H1 (cell line): Measurements from ENCODE around the gene FUBP3. TPM values are rescaled to one million over a fixed set of nuclear protein-coding genes. Genes with fewer than 3 reads are reported as not detected.

Experiments
- CTCF ChIA-PET: fragments of 300-600 bp; sonication (Branson Sonifier 250); formaldehyde crosslinking; loops from one replicate; lab custom pipeline; 2021; ENCODE audit not compliant: partially characterized antibody; lab: Charles Lee
- POLR2A ChIA-PET: fragments of 300-600 bp; sonication (Branson Sonifier 250); formaldehyde crosslinking; loops from one replicate; lab custom pipeline; 2021; ENCODE audit warnings: inconsistent platforms; ENCODE audit not compliant: partially characterized antibody; lab: Charles Lee
- DNase-seq, 2 experiments: peaks; one replicate each; pipeline versions ENCODE4 v3.0.0 to v3.0.0-alpha.2; 2010 to 2022; ENCODE audit warnings: low spot score in 2 of 2, low read depth in 1 of 2, mixed read lengths in 1 of 2
- FAIRE-seq: peaks from 2 replicates; lab custom pipeline; 2011; peaks lifted over from hg19 to GRCh38; lab: Jason Lieb, UNC
- H2AFZ ChIP-seq: 2 replicates; pipeline ENCODE4 v1.8.1; 2012; ENCODE audit warnings: low read length, inconsistent platforms
- H2AK5ac ChIP-seq: 2 replicates; pipeline ENCODE4 v1.6.1; 2013; ENCODE audit warnings: low read depth, low read length
- H2BK120ac ChIP-seq: replicated peaks from 2 replicates; pipeline ENCODE3; 2013; ENCODE audit warnings: low read depth, low read length, inconsistent platforms
- H2BK12ac ChIP-seq: 2 replicates; pipeline ENCODE4 v1.6.1; 2013; ENCODE audit warnings: low read depth, low read length
- H2BK15ac ChIP-seq: 2 replicates; pipeline ENCODE4 v1.6.1; 2013; ENCODE audit warnings: low read length
- H2BK20ac ChIP-seq: 2 replicates; pipeline ENCODE4 v1.6.1; 2013; ENCODE audit warnings: low read length
- H2BK5ac ChIP-seq: 2 replicates; pipeline ENCODE4 v1.6.1; 2013; ENCODE audit warnings: low read depth, low read length
- H3K14ac ChIP-seq: 2 replicates; pipeline ENCODE4 v1.6.1; 2013; ENCODE audit warnings: inconsistent platforms; ENCODE audit not compliant: insufficient read length
- H3K18ac ChIP-seq: 2 replicates; pipeline ENCODE4 v1.6.1; 2013; ENCODE audit warnings: low read length; ENCODE audit errors: extremely low read depth
- H3K23ac ChIP-seq: 2 replicates; pipeline ENCODE4 v1.6.1; 2013; ENCODE audit warnings: inconsistent platforms; ENCODE audit not compliant: insufficient read length
- H3K23me2 ChIP-seq: 2 replicates; pipeline ENCODE4 v1.6.1; 2013; ENCODE audit warnings: low read depth, low read length
- H3K27ac ChIP-seq: 2 replicates; pipeline ENCODE4 v1.6.1; 2011; ENCODE audit warnings: low read depth, low read length, inconsistent platforms
- H3K27me3 ChIP-seq, 4 experiments: replicated peaks in 1 of 4; 1 replicate in 1 of 4; 2 replicates in 3 of 4; pipeline versions ENCODE4 v1.6.1 to v1.8.1; 2011 to 2013; ENCODE audit warnings: low read length in 3 of 4, mild to moderate bottlenecking in 3 of 4, inconsistent platforms in 2 of 4, mixed read lengths in 2 of 4, moderate library complexity in 1 of 4; ENCODE audit not compliant: control insufficient read depth in 3 of 4, insufficient read depth in 3 of 4; ENCODE audit errors: extremely low read depth in 1 of 4
- H3K36me3 ChIP-seq, 4 experiments: 2 replicates each; pipeline versions ENCODE4 v1.6.1 to v1.8.1; 2011 to 2013; ENCODE audit warnings: mild to moderate bottlenecking in 4 of 4, low read length in 3 of 4, moderate library complexity in 2 of 4, control low read depth in 1 of 4, inconsistent platforms in 1 of 4; ENCODE audit not compliant: insufficient read depth in 4 of 4, control insufficient read depth in 2 of 4
- H3K4ac ChIP-seq: replicated peaks from 2 replicates; pipeline ENCODE3; 2013; ENCODE audit warnings: low read length, low read depth, mixed read lengths, inconsistent platforms; ENCODE audit not compliant: insufficient read length
- H3K4me1 ChIP-seq, 4 experiments: replicated peaks in 1 of 4; 1 replicate in 1 of 4; 2 replicates in 3 of 4; pipeline versions ENCODE4 v1.6.1 to v1.8.1; 2011 to 2013; ENCODE audit warnings: low read length in 3 of 4, inconsistent platforms in 2 of 4, mixed read lengths in 1 of 4; ENCODE audit not compliant: insufficient read depth in 4 of 4, control insufficient read depth in 3 of 4
- H3K4me2 ChIP-seq, 2 experiments: 2 replicates each; pipeline versions ENCODE4 v1.6.1 to v1.8.1; 2011 to 2013; ENCODE audit warnings: low read depth in 2 of 2, low read length in 2 of 2, control low read depth in 1 of 2, inconsistent platforms in 1 of 2, mild to moderate bottlenecking in 1 of 2; ENCODE audit not compliant: insufficient read depth in 1 of 2
- H3K4me3 ChIP-seq, 4 experiments: fragments of 200-600, 300-600 bp in 1 of 4; sonication (generic), shearing (Covaris generic), sonication (Bioruptor Twin) in 1 of 4; 2 replicates each; pipeline versions ENCODE4 v1.5.1 to v1.8.1; 2011 to 2016; ENCODE audit warnings: low read length in 4 of 4, low read depth in 3 of 4, control low read depth in 2 of 4, inconsistent platforms in 2 of 4, mild to moderate bottlenecking in 2 of 4, mixed read lengths in 1 of 4, moderate library complexity in 1 of 4; ENCODE audit not compliant: insufficient read depth in 2 of 4; ENCODE audit errors: extremely low read depth in 1 of 4
- H3K56ac ChIP-seq: replicated peaks from 2 replicates; pipeline ENCODE3; 2013; ENCODE audit warnings: low read depth, mild to moderate bottlenecking, mixed read lengths, low read length, inconsistent platforms; ENCODE audit not compliant: insufficient read length
- H3K79me1 ChIP-seq: 2 replicates; pipeline ENCODE4 v1.6.1; 2013; ENCODE audit warnings: low read depth, low read length, control low read depth
- H3K79me2 ChIP-seq, 2 experiments: 2 replicates each; pipeline versions ENCODE4 v1.6.1 to v1.8.1; 2012 to 2013; ENCODE audit warnings: low read length in 2 of 2, mild to moderate bottlenecking in 2 of 2, inconsistent platforms in 1 of 2; ENCODE audit not compliant: insufficient read depth in 2 of 2, control insufficient read depth in 1 of 2
- H3K9ac ChIP-seq, 4 experiments: replicated peaks in 1 of 4; 1 replicate in 1 of 4; 2 replicates in 3 of 4; pipeline versions ENCODE4 v1.6.1 to v1.8.1; 2011 to 2013; ENCODE audit warnings: low read depth in 3 of 4, low read length in 3 of 4, control low read depth in 2 of 4, mild to moderate bottlenecking in 2 of 4, moderate library complexity in 2 of 4, inconsistent platforms in 1 of 4; ENCODE audit errors: extremely low read depth in 1 of 4
- H3K9me3 ChIP-seq, 2 experiments: 2 replicates each; pipeline versions ENCODE4 v1.6.1 to v1.8.1; 2012 to 2013; ENCODE audit warnings: mild to moderate bottlenecking in 2 of 2, moderate library complexity in 2 of 2, control low read depth in 1 of 2, inconsistent platforms in 1 of 2, low read depth in 1 of 2, low read length in 1 of 2, mixed read lengths in 1 of 2; ENCODE audit not compliant: insufficient read depth in 2 of 2
- H4K20me1 ChIP-seq, 2 experiments: replicated peaks in 1 of 2; 2 replicates each; pipeline versions ENCODE3 to v1.8.1; 2011 to 2013; ENCODE audit warnings: inconsistent platforms in 2 of 2, low read length in 2 of 2, mild to moderate bottlenecking in 1 of 2; ENCODE audit not compliant: insufficient read depth in 2 of 2, control insufficient read depth in 1 of 2
- H4K5ac ChIP-seq: 2 replicates; pipeline ENCODE4 v1.6.1; 2013; ENCODE audit warnings: low read length, low read depth, mixed read lengths, inconsistent platforms; ENCODE audit not compliant: insufficient read length
- H4K8ac ChIP-seq: 2 replicates; pipeline ENCODE4 v1.8.0; 2013; ENCODE audit warnings: mild to moderate bottlenecking, moderate library complexity, low read length, inconsistent platforms; ENCODE audit not compliant: insufficient read depth; ENCODE audit errors: extremely low read depth
- H4K91ac ChIP-seq: replicated peaks from 2 replicates; pipeline ENCODE3; 2013; ENCODE audit warnings: low read length, mixed read lengths, inconsistent platforms; ENCODE audit not compliant: insufficient read length
- CBX5 ChIP-seq: fragments of 300-800, 300-1000 bp; sonication (generic); IDR thresholded peaks from 2 replicates; pipeline ENCODE4 v1.7.1; 2016; ENCODE audit warnings: antibody characterized with exemption, low read length, low read depth
- CREB1 ChIP-seq: IDR thresholded peaks from 2 replicates; pipeline ENCODE4 v1.6.1; 2012; ENCODE audit warnings: inconsistent platforms
- HDAC6 ChIP-seq: IDR thresholded peaks from one replicate; pipeline ENCODE4 v1.7.1; 2012; ENCODE audit warnings: low read depth, mild to moderate bottlenecking, inconsistent platforms, low read length, moderate library complexity
- JUND ChIP-seq: IDR thresholded peaks from 2 replicates; pipeline ENCODE4 v1.6.1; 2011; ENCODE audit warnings: mild to moderate bottlenecking, improper control_type of control experiment, low read length
- NRF1 ChIP-seq: IDR thresholded peaks from 2 replicates; pipeline ENCODE4 v1.6.1; 2011; ENCODE audit warnings: mild to moderate bottlenecking, low read depth, low read length, improper control_type of control experiment
- RFX5 ChIP-seq: IDR thresholded peaks from 2 replicates; pipeline ENCODE4 v1.6.1; 2011; ENCODE audit warnings: low read depth, low read length, improper control_type of control experiment, borderline replicate concordance
- RNF2 ChIP-seq: fragments of 200-900, 300-1000 bp; sonication (generic); IDR thresholded peaks from 2 replicates; pipeline ENCODE4 v1.7.1; 2016; ENCODE audit warnings: borderline replicate concordance, low read depth, mild to moderate bottlenecking, antibody characterized with exemption, low read length; ENCODE audit not compliant: poor library complexity, severe bottlenecking; ENCODE audit errors: missing control alignments
- SAP30 ChIP-seq: fragments of 300-600 bp; sonication (generic); IDR thresholded peaks from 2 replicates; pipeline ENCODE4 v1.7.1; 2012; ENCODE audit warnings: low read length, moderate library complexity, mild to moderate bottlenecking, inconsistent platforms; ENCODE audit not compliant: insufficient read depth, insufficient replicate concordance
- SIRT6 ChIP-seq: IDR thresholded peaks from one replicate; pipeline ENCODE4 v1.7.1; 2012; ENCODE audit warnings: low read length, inconsistent platforms
- SP2 ChIP-seq: IDR thresholded peaks from 2 replicates; pipeline ENCODE4 v1.6.1; 2012; ENCODE audit warnings: mild to moderate bottlenecking, low read length, inconsistent platforms
- TAF7 ChIP-seq: optimal IDR thresholded peaks from 2 replicates; pipeline ENCODE3; 2011; ENCODE audit warnings: low read depth, mild to moderate bottlenecking, inconsistent platforms, low read length, moderate library complexity, borderline replicate concordance
- TCF12 ChIP-seq: IDR thresholded peaks from 2 replicates; pipeline ENCODE4 v1.6.1; 2011; ENCODE audit warnings: low read depth, mild to moderate bottlenecking, low read length
- WGBS, 2 experiments: shearing (Covaris generic) in 1 of 2; methylation state at CpG; one replicate each; pipeline versions ENCODE4 v1.1.6 to v1.1.7; 2013 to 2015; ENCODE audit warnings: low lambda C conversion rate in 2 of 2, mixed read lengths in 2 of 2, inconsistent platforms in 1 of 2, low coverage in 1 of 2, missing lambda C conversion rate in 1 of 2; ENCODE audit not compliant: insufficient replicate concordance in 2 of 2, insufficient coverage in 1 of 2, insufficient read length in 1 of 2; ENCODE audit errors: extremely low coverage in 1 of 2, missing lambda C conversion rate in 1 of 2; 5-methylcytosine and 5-hydroxymethylcytosine counted together
- polyA plus RNA-seq, 7 experiments: library from polyadenylated mRNA; depleted of rRNA in 3 of 7; stranded (reverse) in 5 of 7; unstranded in 2 of 7; fragments of >200 nt in 5 of 7; fragments of 200-250 nt in 2 of 7; gene quantifications; 1 replicate in 5 of 7; 2 replicates in 1 of 7; 4 replicates in 1 of 7; pipeline versions ENCODE4 v1.2.1 to v1.2.3, GENCODE V29; 2011 to 2013; ENCODE audit warnings: missing spikeins in 2 of 7, mixed read lengths in 2 of 7
- total RNA-seq: library from RNA; stranded (reverse); fragmentation: NEBNext Ultra II Directional; extraction: Animal tissue kit (Norgen Biotek cat#: 25700); gene quantifications from 2 replicates; pipeline ENCODE4 v1.2.1, GENCODE V29; 2021
- TF ChIP-seq, protein P1 (sequence below): IDR thresholded peaks from 2 replicates; pipeline ENCODE4 v1.6.1; 2011; ENCODE audit warnings: low read depth, mild to moderate bottlenecking, low read length; ENCODE audit not compliant: insufficient read depth

FUBP3 gene
- total and polyA plus RNA-seq, 2 of the 8 experiments (the other 6 are each of a cell fraction or from before 2014, with no cell fraction given): 23.7 to 76.4 TPM

DNA sequence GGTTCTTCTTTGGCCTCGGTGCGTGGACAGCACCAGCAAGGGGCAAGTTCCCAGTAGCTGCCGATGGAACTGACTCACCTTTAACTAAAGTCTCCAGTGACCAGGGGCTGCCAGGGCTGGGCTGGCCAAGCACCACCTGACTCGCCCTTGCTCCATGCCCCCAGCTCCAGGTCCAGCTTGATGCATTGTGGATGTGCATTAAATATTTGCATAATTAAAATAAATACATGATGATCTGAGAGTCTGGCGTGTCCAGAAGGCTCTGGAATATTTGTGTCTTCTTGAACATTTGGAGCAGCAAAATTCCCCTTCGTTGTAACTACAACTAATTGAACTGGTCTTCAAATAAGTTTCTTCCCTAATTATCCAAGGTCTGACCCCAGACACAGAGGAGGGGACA lies 75.5 kb downstream of the FUBP3 start:
- Histone ChIP-seq H3K4me2 (no peak overlapping the region), H4K91ac (no peak overlapping the region), H2AK5ac (no peak overlapping the region), H3K14ac (no peak overlapping the region), H2AFZ (no peak overlapping the region), H3K79me1 (no peaks in the 10 kb centered on the region), H3K56ac (no peak overlapping the region), H4K8ac (no peak overlapping the region), H3K23ac (no peak overlapping the region), H2BK12ac (no peak overlapping the region), H3K9ac (no peak overlapping the region), H2BK20ac (no peak overlapping the region), H3K23me2 (no peaks in the 10 kb centered on the region; the same call in 1 of the 2 replicates), H3K79me2 (no peaks in the 10 kb centered on the region), H3K18ac (no peak overlapping the region), H2BK5ac (no peak overlapping the region), H3K4me3 (no peak overlapping the region), H2BK120ac (no peak overlapping the region), H3K4ac (no peak overlapping the region), H3K36me3 (no peaks in the 10 kb centered on the region; a peak in 1 of 8 replicates), H4K5ac (no peak overlapping the region), H3K27ac (no peak overlapping the region), H3K4me1 (no peaks in the 10 kb centered on the region; a peak in 1 of 7 replicates), H3K9me3 (peaks cover 6 to 8% of the 10 kb centered on the region in 2 experiments; a peak in 3 of 4 replicates), H3K27me3 (peaks cover 25 to 48% (median 41%) of the 10 kb centered on the region in 4 experiments), H4K20me1 (peaks cover 2 to 4% of the 10 kb centered on the region in 2 experiments), H2BK15ac (no peak overlapping the region)
- DNase-seq: no peak
- TF ChIP-seq JUND (no peak), SAP30 (no peak), TCF12 (no peak), SIRT6 (no peak), CREB1 (no peak), CBX5 (no peak), NRF1 (no peak), HDAC6 (no peak), TAF7 (no peak), RNF2 (no peak), RFX5 (no peak), SP2 (no peak)
- TF ChIP-seq, protein P1, sequence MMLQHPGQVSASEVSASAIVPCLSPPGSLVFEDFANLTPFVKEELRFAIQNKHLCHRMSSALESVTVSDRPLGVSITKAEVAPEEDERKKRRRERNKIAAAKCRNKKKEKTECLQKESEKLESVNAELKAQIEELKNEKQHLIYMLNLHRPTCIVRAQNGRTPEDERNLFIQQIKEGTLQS: no peak
- 91% methylated on average over 6 of the region's 6 CpGs; no CpG with 5 or more reads in 1 of the 2 experiments for WGBS, 2 experiments
- ChIA-PET CTCF (interaction anchor here (0.6 to 6.7 kb wide), 4 partner anchors 20 to 163 kb away, joined by 3 to 42 read pairs (median 3); no protein-coding TSS in a partner anchor), POLR2A (interaction anchor here (0.7 to 1.7 kb wide), 2 partner anchors 38 to 420 kb away, joined by 3 to 4 read pairs; no protein-coding TSS in a partner anchor)
- FAIRE-seq: no peak
